ENCODE measurements around the gene AXIN1. TPM values are rescaled to one million over a fixed set of nuclear protein-coding genes. Genes with fewer than 3 reads are reported as not detected.
"Not testable (repeated sequence)": the region's sequence is repeated elsewhere in the genome, so short reads cannot be mapped to it uniquely, and the experiment has no call there.

The AXIN1 gene
- total RNA-seq, 1 experiment from 2014 or later = 46.9 TPM

DNA sequence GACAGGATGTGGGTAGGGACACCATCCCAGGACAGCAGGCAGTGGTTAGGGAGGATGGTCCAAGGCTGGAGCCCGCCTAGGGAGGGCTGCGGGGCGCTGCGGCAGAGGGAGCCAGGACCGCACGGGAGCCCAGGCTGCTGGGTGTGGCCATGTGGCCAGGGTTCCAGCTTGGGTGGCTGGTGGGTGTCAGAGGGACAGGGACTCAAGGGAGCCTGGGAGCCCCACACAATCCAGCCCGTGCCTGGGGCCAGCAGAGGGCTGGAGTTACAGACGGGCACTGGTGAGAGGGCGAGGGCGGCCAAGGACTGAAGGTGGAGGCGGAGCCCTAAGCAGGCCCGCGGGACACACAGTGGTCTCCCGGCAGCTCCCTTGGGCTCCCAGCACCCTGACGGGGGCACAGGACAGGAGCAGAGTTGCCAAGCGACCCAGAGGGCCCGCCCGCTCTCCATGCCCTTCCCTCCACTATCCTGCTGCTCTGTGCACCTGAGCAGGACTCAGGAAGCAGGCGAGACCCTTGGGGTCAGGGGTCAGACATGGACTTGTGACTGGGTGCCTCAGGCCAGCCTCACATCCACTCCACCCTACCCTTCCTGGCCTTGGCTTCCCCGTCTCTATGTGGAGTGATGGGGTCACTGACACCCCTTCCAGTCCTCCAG is 10.7 kb upstream of the AXIN1 start:
- no peak overlapping the region for H3K4me3 ChIP-seq
- no peaks in the 10 kb centered on the region for H3K9me3 ChIP-seq
- DNase-seq = no peak
- no peaks in the 10 kb centered on the region for H3K27me3 ChIP-seq
- H3K36me3 ChIP-seq = peaks cover 17% of the 10 kb centered on the region

DNA sequence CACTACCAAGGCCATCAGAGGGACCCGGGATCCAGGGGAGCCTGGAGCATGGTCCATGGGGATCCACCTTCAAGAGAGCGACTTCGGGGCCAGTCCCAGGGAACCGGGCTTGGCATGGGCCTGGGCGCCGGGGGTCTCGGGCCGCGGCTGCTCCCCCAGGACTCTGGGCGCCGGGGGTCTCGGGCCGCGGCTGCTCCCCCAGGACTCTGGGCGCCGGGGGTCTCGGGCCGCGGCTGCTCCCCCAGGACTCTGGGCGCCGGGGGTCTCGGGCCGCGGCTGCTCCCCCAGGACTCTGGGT is 10.1 kb upstream of the AXIN1 start:
- H3K27me3 ChIP-seq, DNase-seq, H3K9me3 ChIP-seq, H3K4me3 ChIP-seq: not testable (repeated sequence)
- peaks cover 13% of the 10 kb centered on the region for H3K36me3 ChIP-seq

DNA sequence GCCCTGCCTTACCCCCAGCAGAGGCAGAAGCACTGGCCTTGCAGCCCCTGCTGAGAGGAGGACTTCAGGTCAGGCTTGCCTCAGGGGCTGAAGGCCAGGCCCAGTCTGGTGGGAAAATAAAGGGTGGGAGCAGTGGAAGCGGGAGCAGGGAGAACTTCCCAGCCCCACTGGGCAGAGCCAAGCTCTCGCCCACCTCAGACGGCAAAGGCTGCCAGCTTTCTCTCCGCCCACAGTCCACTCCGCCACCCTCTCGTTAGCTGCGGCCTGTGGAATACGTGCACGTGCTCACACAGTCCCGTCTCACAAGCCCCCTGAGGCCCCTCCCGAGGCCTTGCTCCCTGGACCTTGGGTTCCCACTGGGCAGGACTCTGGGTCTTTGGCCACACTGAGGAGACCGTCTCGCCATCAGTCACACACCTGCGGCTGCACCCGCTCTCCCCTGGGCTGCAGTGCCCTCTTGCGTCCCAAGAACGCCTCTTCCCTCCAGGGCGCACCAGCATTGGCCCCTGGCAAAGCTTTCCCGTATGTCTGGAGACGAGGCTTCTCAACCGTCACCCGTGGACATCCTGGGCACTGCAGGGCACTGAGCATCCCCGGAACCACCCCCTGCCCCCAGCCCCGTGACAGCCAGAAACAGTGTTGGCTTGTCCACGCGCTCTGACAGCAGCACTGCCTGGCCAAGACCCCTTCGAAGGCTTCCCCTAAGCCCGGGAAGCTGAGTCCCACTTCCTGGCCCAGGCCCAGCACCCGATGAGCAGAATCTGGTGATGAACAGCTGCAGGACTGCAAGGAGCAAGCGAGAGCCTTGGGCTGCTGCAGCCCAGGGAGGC is 9.6 kb upstream of the AXIN1 start:
- H3K4me3 ChIP-seq = no peak overlapping the region
- no peaks in the 10 kb centered on the region for H3K27me3 ChIP-seq
- peak; percentile 55 for DNase-seq
- peaks cover 7% of the 10 kb centered on the region for H3K36me3 ChIP-seq
- H3K9me3 ChIP-seq = no peaks in the 10 kb centered on the region

DNA sequence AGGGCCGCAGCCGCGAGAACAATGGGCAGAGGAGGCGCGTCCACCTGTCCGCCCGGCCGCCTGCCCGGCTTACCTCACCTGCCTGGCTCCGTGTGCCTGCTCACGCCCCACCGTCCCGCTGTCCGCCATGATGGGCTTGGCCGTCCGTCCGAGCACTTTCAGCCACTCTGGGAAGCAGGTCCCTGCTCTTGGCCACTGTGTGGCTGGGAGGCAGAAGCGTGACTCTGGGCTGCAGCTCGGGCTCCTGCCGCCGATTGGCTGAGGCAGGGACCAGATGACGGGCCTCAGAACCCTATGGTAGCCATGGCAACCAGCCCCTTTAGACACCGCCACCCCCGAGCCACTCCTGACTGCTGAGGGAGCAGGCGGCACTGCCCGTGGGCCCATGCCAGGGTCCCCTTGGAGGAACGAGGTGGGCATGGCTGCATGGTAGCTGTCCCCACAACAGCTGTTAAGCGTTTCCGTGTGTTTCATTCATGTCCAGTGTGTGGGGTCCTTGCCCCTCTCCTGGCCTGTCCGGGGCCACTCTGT is 8.9 kb upstream of the AXIN1 start:
- no peak for DNase-seq
- Histone ChIP-seq H3K9me3 (no peaks in the 10 kb centered on the region), H3K27me3 (no peaks in the 10 kb centered on the region), H3K36me3 (peaks cover under 1% of the 10 kb centered on the region), H3K4me3 (no peak overlapping the region)

DNA sequence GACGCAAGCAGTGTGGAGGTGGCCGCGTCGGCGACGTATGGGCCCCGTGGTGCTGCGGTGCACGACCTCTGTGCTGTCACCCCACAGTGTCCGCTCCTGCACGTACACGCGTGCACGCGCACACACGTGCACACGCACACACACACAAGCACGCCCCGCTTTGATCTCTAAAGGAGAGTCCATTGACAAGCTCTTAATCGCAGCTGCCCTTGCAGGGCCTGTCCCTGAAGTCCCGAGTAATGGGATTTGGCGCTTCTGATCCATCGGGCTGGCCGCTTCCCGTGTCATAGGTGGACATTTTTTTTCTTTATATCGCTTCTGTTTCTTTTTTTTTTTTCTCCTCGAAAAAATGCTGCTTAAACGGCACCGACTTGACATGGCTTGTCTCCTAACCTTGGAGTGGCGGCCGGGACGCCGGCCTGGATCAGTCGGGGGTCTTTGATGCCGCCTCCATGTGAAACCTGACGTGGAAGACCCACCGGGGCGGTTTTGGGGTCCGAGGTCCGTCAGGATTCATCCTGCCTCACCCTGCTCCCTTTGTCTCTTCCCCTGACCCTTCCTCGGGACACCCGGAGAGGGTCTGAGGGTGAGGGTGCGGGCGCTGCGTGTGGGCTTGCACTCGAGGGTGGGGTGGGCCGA is 8.3 kb upstream of the AXIN1 start:
- no peaks in the 10 kb centered on the region for H3K27me3 ChIP-seq
- DNase-seq = no peak
- H3K36me3 ChIP-seq = no peaks in the 10 kb centered on the region
- no peak overlapping the region for H3K4me3 ChIP-seq
- H3K9me3 ChIP-seq = no peaks in the 10 kb centered on the region

DNA sequence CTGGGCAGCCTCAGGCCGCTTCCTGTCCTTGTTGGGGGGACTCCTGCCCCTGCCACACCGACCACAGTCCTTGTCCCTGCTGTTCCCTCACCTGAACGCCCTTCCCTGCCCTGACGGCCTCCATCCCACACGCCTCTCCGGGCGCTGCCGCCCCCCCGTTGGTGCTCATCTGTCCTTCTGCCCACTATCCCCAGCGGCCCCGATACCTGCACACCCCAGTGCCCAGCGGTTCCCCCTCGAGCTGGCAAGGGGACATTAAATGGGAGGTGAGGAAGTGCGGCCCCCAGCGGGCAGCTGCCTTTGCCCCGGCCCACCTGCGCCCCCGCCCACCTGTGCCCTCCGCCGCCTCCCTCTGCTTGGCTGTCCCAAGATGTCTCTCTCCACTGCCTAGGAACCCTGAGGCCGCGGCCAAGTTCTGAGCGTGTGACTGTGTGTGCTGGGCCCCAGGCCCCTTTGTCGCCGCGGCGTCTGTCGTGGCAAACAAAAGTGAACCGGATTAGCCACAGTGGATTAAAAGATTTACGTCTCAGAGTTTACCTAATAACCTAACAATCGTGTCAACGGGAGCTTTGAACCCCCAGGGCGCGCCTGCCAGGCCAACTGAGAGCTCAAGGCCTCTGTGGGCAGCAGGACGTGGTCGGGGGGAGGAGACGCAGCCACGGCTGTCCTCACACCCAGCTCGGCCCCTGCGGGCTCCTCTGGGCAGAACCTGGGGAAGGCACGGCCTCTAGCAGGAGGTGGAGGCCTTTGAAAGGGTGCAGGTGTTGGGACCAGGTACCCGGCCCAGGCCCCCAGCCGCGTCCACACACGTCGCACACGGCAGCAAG is 7.6 kb upstream of the AXIN1 start:
- Histone ChIP-seq H3K36me3 (no peaks in the 10 kb centered on the region), H3K4me3 (no peak overlapping the region), H3K9me3 (no peaks in the 10 kb centered on the region), H3K27me3 (no peaks in the 10 kb centered on the region)
- DNase-seq = no peak

DNA sequence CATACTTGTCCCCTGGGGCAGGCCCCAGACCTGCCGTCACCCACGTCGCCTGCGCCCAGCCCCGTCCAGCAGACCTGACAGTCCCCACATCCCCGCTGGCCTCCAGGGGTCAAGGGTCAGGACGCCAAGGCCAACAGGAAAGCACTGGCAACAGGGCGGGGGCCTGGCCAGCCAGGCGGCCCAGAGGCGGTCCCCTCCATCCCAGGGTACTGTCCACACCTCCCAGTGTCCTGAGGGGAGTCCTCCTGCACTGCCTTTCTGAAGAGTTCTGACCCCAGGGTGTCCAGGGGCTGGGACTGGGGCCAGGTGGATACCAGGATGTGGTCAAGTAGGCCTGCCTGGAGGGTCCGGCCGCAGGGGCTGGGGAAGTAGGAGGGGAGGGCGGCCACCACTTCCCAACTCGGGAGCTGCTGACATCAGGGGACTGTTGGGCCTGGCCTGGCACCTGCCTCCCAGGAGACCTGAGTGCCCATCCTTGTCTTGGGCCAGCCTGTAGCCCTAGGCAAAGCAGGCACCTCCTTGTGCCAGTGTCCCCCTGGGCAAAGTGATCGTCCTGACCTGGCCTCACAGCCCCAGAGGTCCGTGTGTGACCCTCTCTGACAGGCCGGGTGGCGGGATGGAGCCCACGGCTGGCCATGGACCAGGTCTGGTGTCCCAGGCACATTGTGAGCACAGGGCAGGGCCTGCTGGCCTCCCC is 6.7 kb upstream of the AXIN1 start:
- H3K9me3 ChIP-seq = no peaks in the 10 kb centered on the region
- DNase-seq = no peak
- H3K4me3 ChIP-seq = no peak overlapping the region
- no peaks in the 10 kb centered on the region for H3K27me3 ChIP-seq
- no peaks in the 10 kb centered on the region for H3K36me3 ChIP-seq

DNA sequence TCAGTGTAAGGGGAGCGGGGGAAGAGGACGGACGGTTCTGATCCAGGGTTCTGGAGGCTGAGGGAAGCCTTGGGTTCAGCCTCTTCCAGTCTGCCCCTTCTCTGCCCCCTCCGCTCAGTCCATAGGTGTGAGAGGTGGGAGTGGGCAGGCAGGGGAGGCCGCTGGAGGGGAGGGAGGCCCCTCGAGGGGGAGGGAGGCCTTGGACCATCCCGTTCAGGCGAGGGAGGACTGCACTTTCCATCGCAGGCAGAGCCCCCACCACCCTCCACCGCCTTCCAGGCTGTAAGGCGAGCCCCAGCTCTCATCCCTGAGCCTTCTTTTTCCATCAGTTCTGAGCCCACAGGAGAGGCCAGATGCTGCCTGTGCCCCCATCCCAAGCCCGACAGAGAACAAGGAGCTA is 4.2 kb upstream of the AXIN1 start:
- no peaks in the 10 kb centered on the region for H3K9me3 ChIP-seq
- H3K27me3 ChIP-seq = no peaks in the 10 kb centered on the region
- no peak for DNase-seq

DNA sequence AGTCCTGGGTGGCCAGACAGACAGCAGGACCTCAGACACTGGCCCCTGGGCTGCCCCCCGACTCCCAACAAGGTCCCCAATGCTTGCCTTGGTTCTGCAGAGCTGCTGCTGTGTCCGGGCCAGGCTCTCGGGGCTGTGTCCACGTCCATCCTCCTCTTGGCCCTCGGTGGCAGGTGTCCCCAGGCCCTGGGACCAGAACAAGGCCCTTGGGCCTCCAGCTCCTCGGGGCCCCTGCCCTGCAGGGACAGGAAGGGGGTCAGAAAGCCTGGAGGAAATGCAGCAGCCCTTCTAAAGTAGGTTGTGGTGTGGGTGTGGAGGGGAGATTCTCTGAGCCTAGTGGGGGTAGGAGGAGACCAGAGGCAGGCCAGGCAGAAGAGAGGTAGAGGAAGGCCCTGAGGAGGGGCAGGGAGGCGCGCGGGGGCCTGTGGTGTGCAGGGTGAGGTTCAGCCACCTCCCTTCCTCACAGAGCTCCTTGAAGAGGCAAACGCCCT is 2.5 kb upstream of the AXIN1 start:
- Histone ChIP-seq H3K9me3 (no peaks in the 10 kb centered on the region), H3K27me3 (no peaks in the 10 kb centered on the region), H3K36me3 (peaks cover 10% of the 10 kb centered on the region), H3K4me3 (no peak overlapping the region)
- DNase-seq = no peak

More for the DNA sequence above, 4.2 kb upstream of the AXIN1 start:
- Histone ChIP-seq H3K4me3 (no peak overlapping the region), H3K36me3 (no peaks in the 10 kb centered on the region)

DNA sequence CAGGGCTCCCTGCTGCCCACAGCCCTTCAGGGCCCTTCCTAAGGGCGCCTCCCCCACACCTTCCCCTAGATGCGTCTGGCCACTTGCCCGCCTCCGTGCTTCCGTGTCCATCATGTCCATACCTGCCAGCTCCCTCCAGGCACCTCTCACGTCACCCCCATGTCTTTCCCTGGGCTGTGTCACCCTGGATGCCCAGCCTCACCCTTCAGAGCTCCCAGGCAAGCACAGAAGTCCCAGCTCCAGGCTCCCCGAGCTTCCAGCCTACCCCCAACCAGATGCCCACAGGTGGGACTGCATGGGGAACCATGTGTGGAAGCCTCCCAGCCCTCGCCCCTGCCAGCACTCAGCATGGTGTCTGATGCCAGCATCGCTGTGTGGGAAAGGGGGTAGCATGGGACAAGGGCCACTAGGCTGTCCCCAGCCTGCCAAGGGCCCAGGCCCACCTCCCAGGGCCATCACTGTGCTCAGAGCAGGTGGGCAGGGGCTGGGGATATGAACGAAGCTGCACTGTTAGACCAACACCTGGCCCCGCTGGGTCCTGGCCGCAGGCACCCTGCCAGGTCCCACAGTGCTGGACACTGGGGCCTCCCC is 1.9 kb upstream of the AXIN1 start:
- H3K4me3 ChIP-seq = no peak overlapping the region

DNA sequence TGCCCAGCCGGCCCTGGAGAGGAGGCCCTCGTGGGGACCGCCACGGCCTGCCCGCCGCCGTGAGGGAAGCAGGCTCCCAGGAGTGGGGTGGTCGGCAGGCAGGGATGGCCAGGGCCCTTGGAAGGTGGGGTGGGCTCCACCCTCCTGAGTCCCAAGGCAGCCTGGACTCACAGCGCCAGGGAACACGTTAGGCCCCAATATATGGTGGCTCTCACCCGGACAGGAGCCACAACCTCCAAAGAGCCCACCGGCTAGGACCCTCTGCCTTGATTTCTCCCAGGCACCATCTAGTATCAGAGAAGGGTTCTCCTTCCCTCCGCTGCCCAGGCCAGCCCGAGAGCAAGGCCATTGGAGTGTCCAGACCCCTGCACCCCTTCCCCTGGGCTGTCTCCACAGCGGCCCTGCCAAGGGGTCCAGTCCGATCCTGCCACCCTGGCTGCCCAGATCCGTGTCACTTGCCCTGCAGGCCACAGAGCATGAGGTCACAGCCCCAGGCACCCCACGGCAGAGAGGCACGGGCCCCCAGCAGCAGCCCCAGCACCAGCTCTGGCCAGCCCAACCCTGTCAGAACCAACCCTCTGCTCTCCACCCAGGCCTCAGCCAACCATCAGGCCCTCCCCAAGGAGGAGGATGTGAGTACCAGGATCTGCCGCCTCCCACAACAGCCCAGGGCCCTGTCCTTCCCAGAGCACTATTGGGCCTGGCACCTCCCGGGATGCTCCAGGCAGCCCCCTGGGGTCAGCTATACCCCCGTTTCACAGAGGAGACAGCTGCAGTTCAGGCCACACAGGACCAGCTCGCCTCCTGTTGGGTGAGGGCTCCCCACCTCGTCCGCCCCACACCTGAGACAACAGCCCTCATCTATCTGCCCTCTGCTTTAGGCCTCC is 1.1 kb upstream of the AXIN1 start:
- H3K4me3 ChIP-seq = peak overlapping the region; percentile 34
- H3K9me3 ChIP-seq = no peaks in the 10 kb centered on the region
- no peak for DNase-seq
- H3K27me3 ChIP-seq = no peaks in the 10 kb centered on the region
- H3K36me3 ChIP-seq = peaks cover 20% of the 10 kb centered on the region

More for the DNA sequence above, 1.9 kb upstream of the AXIN1 start:
- H3K36me3 ChIP-seq = peaks cover 16% of the 10 kb centered on the region
- no peaks in the 10 kb centered on the region for H3K9me3 ChIP-seq
- H3K27me3 ChIP-seq = no peaks in the 10 kb centered on the region
- no peak for DNase-seq

DNA sequence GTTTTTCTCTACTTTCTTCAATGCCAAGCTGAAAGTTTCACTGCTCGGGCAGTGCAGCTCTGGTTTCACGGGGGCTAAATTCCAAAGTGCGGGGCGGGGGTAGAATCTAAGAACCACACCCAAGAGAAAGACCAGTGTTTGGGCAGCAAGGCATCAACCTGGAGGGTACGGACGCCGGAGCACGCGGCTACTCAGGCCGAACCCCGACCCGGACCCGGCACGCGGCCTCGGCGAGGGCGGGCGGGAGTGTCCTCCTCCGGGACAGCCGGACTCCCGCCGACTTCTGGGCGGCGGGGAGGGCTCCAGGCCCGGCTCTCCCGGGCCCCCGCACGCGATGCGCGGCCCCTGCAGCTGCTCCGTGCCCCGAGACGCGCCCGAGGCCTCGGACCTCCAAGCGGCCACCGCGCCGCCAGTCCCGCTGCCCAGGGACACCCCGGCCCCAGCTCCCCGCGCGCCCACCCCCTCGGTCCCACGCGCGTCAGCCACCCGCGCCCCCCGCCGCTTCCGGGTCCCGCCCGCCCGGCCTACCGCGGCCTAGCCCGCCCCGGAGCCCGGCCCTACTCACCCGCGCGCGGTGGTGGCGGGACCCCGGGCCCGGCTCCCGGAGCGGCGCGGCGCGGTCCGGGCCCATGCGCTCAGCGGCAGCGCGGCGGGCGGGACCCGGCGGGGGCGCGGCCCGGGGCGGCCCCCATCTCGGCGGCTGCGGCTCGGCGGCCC is 561 bp downstream of the AXIN1 start:
- H3K4me3 ChIP-seq = peak overlapping the region; percentile 72
- H3K36me3 ChIP-seq = peaks cover 36% of the 10 kb centered on the region
- no peaks in the 10 kb centered on the region for H3K9me3 ChIP-seq
- peak; percentile 40 for DNase-seq
- no peaks in the 10 kb centered on the region for H3K27me3 ChIP-seq

DNA sequence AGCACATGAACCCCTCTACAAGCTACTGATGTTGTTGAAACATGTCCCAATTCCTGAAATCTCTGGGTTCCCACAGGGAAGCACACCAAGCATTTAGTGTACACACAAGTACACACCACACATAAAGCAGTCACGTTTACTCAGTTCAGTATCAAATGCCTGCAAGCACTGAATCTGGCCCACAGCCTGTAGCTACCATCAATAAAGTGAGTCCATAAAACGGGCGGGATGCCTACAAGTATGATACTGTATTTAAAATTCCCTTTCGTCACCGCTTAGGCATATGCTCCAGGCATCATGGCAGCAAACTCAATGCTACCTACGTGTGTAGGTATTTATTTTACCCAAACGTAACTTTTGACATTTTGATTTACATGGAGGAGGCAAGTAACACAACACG is 2.3 kb downstream of the AXIN1 start:
- no peak for DNase-seq
- Histone ChIP-seq H3K9me3 (no peaks in the 10 kb centered on the region), H3K27me3 (no peaks in the 10 kb centered on the region), H3K4me3 (no peak overlapping the region), H3K36me3 (peaks cover 52% of the 10 kb centered on the region)

DNA sequence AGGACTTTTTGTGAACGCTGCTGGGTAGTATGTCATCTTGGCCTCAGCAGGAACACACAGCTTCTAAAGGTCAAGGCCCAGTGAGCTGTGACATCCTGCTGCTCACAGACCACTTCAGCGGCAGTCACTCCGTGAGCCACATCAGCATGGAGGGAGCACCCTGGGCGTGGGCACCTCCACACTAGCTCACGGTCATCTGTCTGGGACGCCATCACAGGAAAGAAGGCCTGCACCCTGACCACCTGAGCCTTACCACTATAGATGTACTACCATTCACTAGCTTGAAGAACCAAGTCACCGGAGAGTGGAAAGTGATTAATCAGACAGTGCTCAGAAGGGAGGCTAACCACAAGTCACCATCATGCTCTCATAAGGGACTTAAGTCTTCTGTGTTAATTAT is 3.3 kb downstream of the AXIN1 start:
- Histone ChIP-seq H3K9me3 (no peaks in the 10 kb centered on the region), H3K4me3 (no peak overlapping the region), H3K27me3 (no peaks in the 10 kb centered on the region), H3K36me3 (peaks cover 61% of the 10 kb centered on the region)
- no peak for DNase-seq
